Stimulated activated CD8-positive, alpha-beta memory T cell treated with anti-CD3 and anti-CD28 coated beads, Interleukin-15, amount 100 ng/mL, for 1 hour (primary cell): ENCODE data around the gene TSKU.

ENCODE experiments used
- DNase-seq: peaks from one replicate; pipeline ENCODE4 v3.0.0-alpha.2; 2020; ENCODE audit warnings: low read depth

TSKU gene

GRCh38 chr11:76783294-76783895 is at the start of gene TSKU:
Gene TSKU, plus strand, starts transcription at chr11:76783356. Its CDS starts 12,261 bp downstream, at chr11:76795617.
- no peak for DNase-seq

GRCh38 chr11:76733906-76734305 is 49.2 kb upstream of the TSKU start:
- DNase-seq = peak; percentile 4

- DNase-seq = no peak
Measured at GRCh38 chr11:76734456-76735420, 48.4 kb upstream of the TSKU start.

- no peak for DNase-seq
Measured at GRCh38 chr11:76735841-76736240, 47.3 kb upstream of the TSKU start.

- DNase-seq = no peak
Measured at GRCh38 chr11:76736266-76736665, 46.9 kb upstream of the TSKU start.

- DNase-seq = no peak
Measured at GRCh38 chr11:76736773-76737495, 46.2 kb upstream of the TSKU start.

GRCh38 chr11:76738618-76739240 is 44.4 kb upstream of the TSKU start:
- DNase-seq = no peak

GRCh38 chr11:76739798-76740197 is 43.4 kb upstream of the TSKU start:
- no peak for DNase-seq

- DNase-seq = no peak
Measured at GRCh38 chr11:76740772-76741171, 42.4 kb upstream of the TSKU start.

- DNase-seq = no peak
Measured at GRCh38 chr11:76742902-76743301, 40.3 kb upstream of the TSKU start.

GRCh38 chr11:76744186-76745043 is 38.7 kb upstream of the TSKU start:
- no peak for DNase-seq

- DNase-seq = no peak
Measured at GRCh38 chr11:76745044-76745376, 38.1 kb upstream of the TSKU start.

- no peak for DNase-seq
Measured at GRCh38 chr11:76745561-76746207, 37.5 kb upstream of the TSKU start.

- no peak for DNase-seq
Measured at GRCh38 chr11:76747153-76747914, 35.8 kb upstream of the TSKU start.

- DNase-seq = no peak
Measured at GRCh38 chr11:76747915-76748860, 35.0 kb upstream of the TSKU start.

- DNase-seq = no peak
Measured at GRCh38 chr11:76748948-76749347, 34.2 kb upstream of the TSKU start.

- no peak for DNase-seq
Measured at GRCh38 chr11:76750067-76750466, 33.1 kb upstream of the TSKU start.

GRCh38 chr11:76750746-76751145 is 32.4 kb upstream of the TSKU start:
- DNase-seq = no peak
